AG10803 (cell line): ENCODE measurements around the gene TSPAN4.

Experiments used
- DNase-seq: peaks from one replicate; pipeline ENCODE4 v3.0.0; 2010; ENCODE audit warnings: low read depth
- H3K4me3 ChIP-seq: 2 replicates; pipeline ENCODE4 v1.5.1; 2011; ENCODE audit warnings: mild to moderate bottlenecking, low read length, control low read depth
- TF ChIP-seq, protein P1 (sequence below): conservative IDR thresholded peaks from 2 replicates; pipeline ENCODE4 v1.5.1; 2011; ENCODE audit warnings: mild to moderate bottlenecking, low read length, control low read depth, inconsistent platforms

TSPAN4 gene

DNA sequence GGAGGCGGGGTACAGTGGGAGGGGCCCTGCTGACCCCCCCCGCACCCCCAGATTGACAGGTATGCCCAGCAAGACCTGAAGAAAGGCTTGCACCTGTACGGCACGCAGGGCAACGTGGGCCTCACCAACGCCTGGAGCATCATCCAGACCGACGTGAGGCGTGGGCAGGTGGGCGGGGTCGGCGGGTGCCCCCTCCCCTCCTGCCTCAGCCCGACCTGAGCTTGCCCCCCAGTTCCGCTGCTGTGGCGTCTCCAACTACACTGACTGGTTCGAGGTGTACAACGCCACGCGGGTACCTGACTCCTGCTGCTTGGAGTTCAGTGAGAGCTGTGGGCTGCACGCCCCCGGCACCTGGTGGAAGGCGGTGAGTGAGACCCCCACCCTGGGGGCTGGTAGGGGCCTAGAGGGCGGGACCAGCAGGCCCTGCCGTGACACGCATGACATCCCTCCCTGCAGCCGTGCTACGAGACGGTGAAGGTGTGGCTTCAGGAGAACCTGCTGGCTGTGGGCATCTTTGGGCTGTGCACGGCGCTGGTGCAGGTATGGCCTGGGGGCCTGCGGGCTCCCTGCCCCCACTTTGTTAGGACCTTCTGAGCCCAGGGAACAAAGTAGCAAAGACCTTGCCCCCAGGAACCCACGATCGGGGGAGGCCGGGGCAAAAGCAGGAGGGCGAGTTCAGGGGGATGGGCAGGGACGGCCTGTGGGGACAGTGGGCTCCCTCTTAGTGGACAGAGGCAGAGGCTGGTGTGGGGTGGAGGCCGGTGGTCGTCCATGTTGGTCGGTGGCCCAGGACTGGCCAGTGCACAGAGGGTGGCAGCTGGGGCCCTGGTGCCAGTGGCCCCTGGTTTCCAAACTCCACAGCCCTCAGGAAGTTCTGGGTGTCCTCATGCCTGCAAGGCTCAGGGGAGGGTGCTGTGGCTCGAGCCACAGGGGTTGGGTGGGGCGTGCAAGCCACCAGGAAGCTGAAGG, 23.1 kb downstream of the TSPAN4 start:
- TF ChIP-seq, protein P1, sequence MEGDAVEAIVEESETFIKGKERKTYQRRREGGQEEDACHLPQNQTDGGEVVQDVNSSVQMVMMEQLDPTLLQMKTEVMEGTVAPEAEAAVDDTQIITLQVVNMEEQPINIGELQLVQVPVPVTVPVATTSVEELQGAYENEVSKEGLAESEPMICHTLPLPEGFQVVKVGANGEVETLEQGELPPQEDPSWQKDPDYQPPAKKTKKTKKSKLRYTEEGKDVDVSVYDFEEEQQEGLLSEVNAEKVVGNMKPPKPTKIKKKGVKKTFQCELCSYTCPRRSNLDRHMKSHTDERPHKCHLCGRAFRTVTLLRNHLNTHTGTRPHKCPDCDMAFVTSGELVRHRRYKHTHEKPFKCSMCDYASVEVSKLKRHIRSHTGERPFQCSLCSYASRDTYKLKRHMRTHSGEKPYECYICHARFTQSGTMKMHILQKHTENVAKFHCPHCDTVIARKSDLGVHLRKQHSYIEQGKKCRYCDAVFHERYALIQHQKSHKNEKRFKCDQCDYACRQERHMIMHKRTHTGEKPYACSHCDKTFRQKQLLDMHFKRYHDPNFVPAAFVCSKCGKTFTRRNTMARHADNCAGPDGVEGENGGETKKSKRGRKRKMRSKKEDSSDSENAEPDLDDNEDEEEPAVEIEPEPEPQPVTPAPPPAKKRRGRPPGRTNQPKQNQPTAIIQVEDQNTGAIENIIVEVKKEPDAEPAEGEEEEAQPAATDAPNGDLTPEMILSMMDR = no peak
- H3K4me3 ChIP-seq = no peak overlapping the region
- DNase-seq = no peak

DNA sequence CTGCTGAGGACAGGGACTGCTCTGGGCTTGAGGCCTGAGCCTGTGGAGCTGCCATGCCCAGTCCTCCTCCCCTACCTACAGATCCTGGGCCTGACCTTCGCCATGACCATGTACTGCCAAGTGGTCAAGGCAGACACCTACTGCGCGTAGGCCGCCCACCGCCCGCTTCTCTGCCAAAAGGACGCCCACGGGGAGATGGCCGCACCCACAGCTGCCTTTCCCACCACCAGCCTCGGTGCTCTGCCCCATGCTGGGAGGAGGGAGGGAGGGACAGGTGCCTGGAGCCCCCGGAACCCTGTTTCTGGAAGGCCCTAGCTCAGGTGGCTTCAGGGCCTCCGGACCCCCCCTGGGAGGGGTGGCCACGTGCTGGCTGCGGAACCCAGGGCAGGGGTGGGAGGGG, 23.8 kb downstream of the TSPAN4 start:
- no peak overlapping the region for H3K4me3 ChIP-seq
- DNase-seq = no peak
- TF ChIP-seq, protein P1 = no peak

DNA sequence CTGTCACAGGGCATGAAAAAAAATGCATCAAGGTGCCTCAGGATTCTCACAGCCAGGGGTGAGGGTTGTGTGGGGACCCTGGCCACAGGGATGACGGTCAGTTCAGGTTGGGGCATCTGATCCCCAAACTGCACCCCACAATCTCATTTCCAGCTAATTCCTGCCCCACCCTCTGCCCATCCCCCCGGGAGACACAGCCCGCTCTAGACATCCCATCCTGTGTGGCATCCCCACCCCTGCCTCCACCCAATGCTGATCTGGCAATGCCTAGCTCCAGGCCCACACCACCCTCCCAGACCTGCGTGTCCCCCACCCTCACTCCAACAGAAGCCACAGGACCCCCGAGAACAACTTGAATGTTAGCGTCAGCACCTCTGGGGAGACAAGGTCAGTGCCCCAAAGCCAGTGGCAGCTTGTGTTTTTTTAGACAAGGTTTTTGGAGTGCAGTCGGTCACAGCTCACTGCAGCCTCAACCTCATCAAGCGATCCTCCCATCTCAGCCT, 25.3 kb downstream of the TSPAN4 start:
- H3K4me3 ChIP-seq = no peak overlapping the region
- DNase-seq = no peak
- TF ChIP-seq, protein P1 = no peak

DNA sequence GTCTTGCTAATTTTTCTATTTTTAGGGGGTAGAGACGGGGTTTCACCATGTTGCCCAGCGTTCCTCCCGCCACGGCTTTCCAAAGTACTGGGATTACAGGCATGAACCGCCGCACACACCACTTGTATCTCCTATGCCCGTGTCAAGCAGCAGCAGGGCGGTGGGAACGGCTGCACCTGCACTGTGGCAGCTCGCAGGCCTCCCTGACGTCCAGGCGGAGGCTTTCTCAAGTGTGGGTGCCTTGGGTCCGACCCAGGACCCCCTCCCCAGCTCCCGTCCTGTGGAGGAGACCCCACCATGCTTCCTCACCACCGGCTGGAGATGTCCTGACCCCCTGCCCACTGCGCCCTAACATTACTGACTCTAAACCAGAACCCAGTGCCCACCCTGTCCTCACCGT, 25.7 kb downstream of the TSPAN4 start:
- TF ChIP-seq, protein P1 = no peak
- H3K4me3 ChIP-seq = no peak overlapping the region
- DNase-seq = no peak

DNA sequence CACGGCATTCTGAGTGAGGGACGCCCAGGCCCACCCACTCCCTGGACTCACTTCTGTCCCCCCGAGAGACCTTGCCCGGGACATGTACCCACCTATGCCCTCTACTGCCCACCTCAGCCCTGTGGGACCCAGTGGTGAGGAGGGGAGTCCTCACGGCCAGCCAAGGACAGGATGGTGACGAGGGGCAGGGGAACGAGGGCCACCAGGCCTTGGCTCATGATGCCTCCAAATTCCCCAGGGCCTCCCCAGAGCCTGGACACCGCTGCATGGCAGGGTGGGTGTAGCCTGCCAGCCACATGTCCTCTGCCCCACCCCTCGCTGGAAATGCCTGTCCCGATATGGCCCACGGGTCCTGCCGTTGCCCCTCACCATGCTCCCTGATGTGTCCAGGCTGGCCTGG, 26.1 kb downstream of the TSPAN4 start:
- DNase-seq = no peak
- TF ChIP-seq, protein P1 = no peak
- no peak overlapping the region for H3K4me3 ChIP-seq

DNA sequence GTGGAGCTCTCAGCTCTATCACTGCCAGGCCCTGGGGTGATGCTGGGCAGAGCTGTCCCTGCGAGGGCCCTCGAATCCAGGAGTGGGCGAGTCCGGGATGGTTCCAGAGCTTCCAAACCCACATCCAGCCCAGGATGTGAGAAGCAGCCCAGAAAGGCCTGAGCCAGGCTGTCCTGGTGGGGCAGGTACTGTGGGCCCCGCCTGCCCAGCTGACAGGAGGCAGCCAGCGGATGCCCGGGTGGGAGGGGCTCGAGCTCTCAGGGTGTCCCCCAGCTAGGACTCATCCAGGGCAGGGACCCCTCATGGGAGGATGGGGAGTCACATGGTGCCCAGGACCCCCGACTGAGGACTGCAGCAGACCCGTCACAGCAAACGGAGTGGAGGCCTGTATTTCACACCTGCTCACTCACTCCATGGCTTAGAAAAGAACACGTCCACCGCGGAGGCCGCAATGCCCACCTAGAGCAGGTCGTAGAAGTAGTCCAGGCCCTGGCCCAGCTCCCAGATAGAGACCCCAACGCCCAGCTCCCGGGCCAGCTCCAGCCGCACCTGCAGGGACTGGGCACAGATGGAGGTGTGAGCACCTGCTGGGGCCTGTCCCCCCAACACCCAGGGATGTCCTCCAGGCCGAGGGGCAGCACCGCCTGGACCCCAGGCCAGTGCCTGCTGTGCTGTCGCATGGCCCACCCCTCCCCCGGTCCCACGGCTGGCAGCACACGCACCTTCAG, 26.9 kb downstream of the TSPAN4 start:
- DNase-seq = no peak
- H3K4me3 ChIP-seq = no peak overlapping the region
- TF ChIP-seq, protein P1 = no peak
